A673 (cell line): ENCODE measurements around the gene LPA. TPM values are rescaled to one million over a fixed set of nuclear protein-coding genes. Genes with fewer than 3 reads are reported as not detected.

Experiments used
- BruUV-seq: library from RNA; stranded (reverse); fragments of 400-500 nt; replicated peaks from 2 replicates; lab custom pipeline; 2021; lab: Mats Ljungman, UMichigan
- CTCF ChIA-PET: fragments of 300-600 bp; sonication (Branson Sonifier 250); formaldehyde crosslinking; loops from one replicate; lab custom pipeline; 2022; ENCODE audit warnings: antibody characterized with exemption; lab: Charles Lee
- POLR2A ChIA-PET: fragments of 300-600 bp; sonication (Branson Sonifier 250); formaldehyde crosslinking; loops from one replicate; lab custom pipeline; 2022; ENCODE audit warnings: antibody characterized with exemption; ENCODE audit not compliant: low non-redundant PET; lab: Charles Lee
- DNase-seq: peaks from one replicate; pipeline ENCODE4 v3.0.0-alpha.2; 2015; ENCODE audit warnings: low spot score
- H3K27ac ChIP-seq: fragments of 200-600 bp; sonication (generic); 2 replicates; pipeline ENCODE4 v1.5.1; 2016; ENCODE audit warnings: mixed run types, low read depth, mild to moderate bottlenecking, mixed read lengths, antibody characterized with exemption, low read length; ENCODE audit not compliant: poor library complexity, severe bottlenecking
- H3K27me3 ChIP-seq: fragments of 200-600 bp; sonication (generic); replicated peaks from 2 replicates; pipeline ENCODE4 v1.6.1; 2017; ENCODE audit warnings: mixed run types, low read depth, mild to moderate bottlenecking, mixed read lengths, antibody characterized with exemption, low read length; ENCODE audit not compliant: insufficient read depth, poor library complexity
- H3K36me3 ChIP-seq: fragments of 200-600 bp; sonication (generic); 2 replicates; pipeline ENCODE4 v1.6.1; 2016; ENCODE audit warnings: mixed run types, mild to moderate bottlenecking, mixed read lengths, antibody characterized with exemption, low read length; ENCODE audit not compliant: insufficient read depth, poor library complexity, severe bottlenecking
- H3K4me1 ChIP-seq: fragments of 200-600 bp; sonication (generic); 2 replicates; pipeline ENCODE4 v1.6.1; 2017; ENCODE audit warnings: mixed run types, mild to moderate bottlenecking, mixed read lengths, antibody characterized with exemption, low read length; ENCODE audit not compliant: insufficient read depth, poor library complexity, severe bottlenecking
- H3K4me3 ChIP-seq: fragments of 200-600 bp; sonication (generic); 2 replicates; pipeline ENCODE4 v1.5.1; 2016; ENCODE audit warnings: low read depth, mixed run types, mild to moderate bottlenecking, mixed read lengths, low read length; ENCODE audit not compliant: poor library complexity, severe bottlenecking
- H3K9me3 ChIP-seq: fragments of 200-600 bp; sonication (generic); 2 replicates; pipeline ENCODE4 v1.6.1; 2016; ENCODE audit warnings: mixed run types, low read depth, mild to moderate bottlenecking, mixed read lengths, antibody characterized with exemption, low read length; ENCODE audit not compliant: poor library complexity, severe bottlenecking
- EZH2 ChIP-seq: fragments of 200-600 bp; sonication (generic); IDR thresholded peaks from 2 replicates; pipeline ENCODE4 v1.6.1; 2017; ENCODE audit warnings: borderline replicate concordance, low read depth, mild to moderate bottlenecking, mixed read lengths, antibody characterized with exemption, low read length; ENCODE audit not compliant: poor library complexity, severe bottlenecking
- intact Hi-C: fragments of 100-400 bp; cut with micrococcal nuclease; formaldehyde crosslinking; loops from one replicate; pipeline ENCODE4 v1.10.0; 2022; ENCODE audit not compliant: unreplicated experiment
- total RNA-seq: library from RNA; stranded (reverse); gene quantifications from 2 replicates; pipeline ENCODE4 v1.2.3, GENCODE V29; 2021
- TF ChIP-seq, protein P1 (sequence below): fragments of 300-800, 200-600 bp; sonication (generic); conservative IDR thresholded peaks from 2 replicates; pipeline ENCODE4 v1.5.1; 2017; ENCODE audit warnings: low read depth, mild to moderate bottlenecking, antibody characterized with exemption, low read length, moderate library complexity, mixed read lengths

LPA gene
- total RNA-seq, 1 experiment from 2014 or later = not detected

DNA sequence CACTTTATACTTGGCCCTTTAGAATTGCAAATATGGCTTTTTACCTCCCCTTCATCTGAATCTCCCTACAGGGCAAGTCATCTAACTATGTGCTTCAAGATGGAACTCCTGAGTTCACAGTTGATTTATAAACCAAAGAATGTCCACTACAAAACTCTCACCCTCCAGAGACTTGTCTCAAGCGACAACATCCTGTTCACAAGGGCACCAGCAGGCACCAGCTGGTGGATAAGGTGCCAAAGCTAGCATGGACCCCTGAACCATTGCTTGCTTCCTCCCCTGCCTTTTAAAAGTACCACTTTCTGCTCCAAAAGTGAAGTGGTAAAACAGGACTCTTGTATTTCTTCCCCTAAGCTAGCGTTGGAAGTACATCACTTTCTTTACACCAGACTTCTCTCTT is 154.5 kb downstream of the LPA start:
- ChIA-PET CTCF (no interaction called here), POLR2A (no interaction called here)
- H3K9me3 ChIP-seq = no peaks in the 10 kb centered on the region
- intact Hi-C loops = no loop called here
- H3K4me1 ChIP-seq = no peaks in the 10 kb centered on the region
- H3K27me3 ChIP-seq = peaks cover 5% of the 10 kb centered on the region
- BruUV-seq = no TSS peak
- no peak overlapping the region for H3K4me3 ChIP-seq
- TF ChIP-seq EZH2 = no peak
- TF ChIP-seq, protein P1, sequence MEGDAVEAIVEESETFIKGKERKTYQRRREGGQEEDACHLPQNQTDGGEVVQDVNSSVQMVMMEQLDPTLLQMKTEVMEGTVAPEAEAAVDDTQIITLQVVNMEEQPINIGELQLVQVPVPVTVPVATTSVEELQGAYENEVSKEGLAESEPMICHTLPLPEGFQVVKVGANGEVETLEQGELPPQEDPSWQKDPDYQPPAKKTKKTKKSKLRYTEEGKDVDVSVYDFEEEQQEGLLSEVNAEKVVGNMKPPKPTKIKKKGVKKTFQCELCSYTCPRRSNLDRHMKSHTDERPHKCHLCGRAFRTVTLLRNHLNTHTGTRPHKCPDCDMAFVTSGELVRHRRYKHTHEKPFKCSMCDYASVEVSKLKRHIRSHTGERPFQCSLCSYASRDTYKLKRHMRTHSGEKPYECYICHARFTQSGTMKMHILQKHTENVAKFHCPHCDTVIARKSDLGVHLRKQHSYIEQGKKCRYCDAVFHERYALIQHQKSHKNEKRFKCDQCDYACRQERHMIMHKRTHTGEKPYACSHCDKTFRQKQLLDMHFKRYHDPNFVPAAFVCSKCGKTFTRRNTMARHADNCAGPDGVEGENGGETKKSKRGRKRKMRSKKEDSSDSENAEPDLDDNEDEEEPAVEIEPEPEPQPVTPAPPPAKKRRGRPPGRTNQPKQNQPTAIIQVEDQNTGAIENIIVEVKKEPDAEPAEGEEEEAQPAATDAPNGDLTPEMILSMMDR = no peak
- H3K36me3 ChIP-seq = no peaks in the 10 kb centered on the region
- H3K27ac ChIP-seq = no peak overlapping the region
- DNase-seq = no peak

DNA sequence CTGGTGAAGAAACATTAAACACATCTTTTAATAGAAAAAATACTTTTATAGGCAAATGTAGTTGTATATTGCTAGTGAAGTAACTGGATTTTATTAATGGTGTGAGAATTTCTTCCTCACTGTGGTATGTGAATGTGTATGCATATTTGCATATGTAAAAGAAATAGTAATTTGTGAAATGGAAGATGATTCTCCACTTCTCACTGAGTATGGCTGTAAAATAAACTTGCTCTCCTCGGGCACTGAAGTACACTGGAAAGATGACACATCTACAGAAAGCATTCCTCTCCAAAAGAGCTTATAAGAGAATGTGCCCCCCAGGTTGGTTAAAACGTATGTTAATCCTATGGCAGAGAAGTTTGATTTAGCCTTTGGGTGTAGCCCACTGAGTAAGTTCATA is 155.5 kb downstream of the LPA start:
- intact Hi-C loops = no loop called here
- TF ChIP-seq, protein P1 = no peak
- no peak for TF ChIP-seq EZH2

DNA sequence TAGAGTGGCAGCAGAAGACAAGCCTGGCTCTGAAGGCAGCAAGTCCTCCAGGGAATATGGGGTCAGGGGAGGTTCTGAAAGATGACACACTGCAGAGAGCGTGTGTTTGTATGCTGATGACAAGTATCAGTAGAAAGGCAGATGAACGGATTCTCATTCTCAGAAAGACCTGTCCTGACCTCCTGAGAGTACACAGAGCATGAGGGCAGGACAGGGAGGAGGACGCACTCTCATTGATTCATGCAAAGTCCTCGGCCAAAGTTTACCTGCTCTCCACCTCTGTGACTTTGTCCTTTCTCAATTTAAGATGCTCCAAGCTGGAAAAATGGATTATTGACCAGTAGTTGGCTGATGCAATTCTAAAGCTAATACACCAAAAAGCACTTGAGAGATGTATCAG is 156.7 kb downstream of the LPA start:
- CTCF ChIA-PET = no interaction called here
- H3K9me3 ChIP-seq = no peaks in the 10 kb centered on the region
- POLR2A ChIA-PET = no interaction called here
- H3K36me3 ChIP-seq = no peaks in the 10 kb centered on the region
- TF ChIP-seq EZH2 = no peak
- TF ChIP-seq, protein P1 = no peak
- no peak overlapping the region for H3K4me3 ChIP-seq
- H3K27ac ChIP-seq = no peak overlapping the region
- H3K4me1 ChIP-seq = no peaks in the 10 kb centered on the region
- BruUV-seq = no TSS peak
- intact Hi-C loops = no loop called here
- peaks cover 5% of the 10 kb centered on the region for H3K27me3 ChIP-seq
- DNase-seq = no peak

More for the DNA sequence above, 155.5 kb downstream of the LPA start:
- Histone ChIP-seq H3K27ac (no peak overlapping the region), H3K4me3 (no peak overlapping the region), H3K9me3 (no peaks in the 10 kb centered on the region), H3K36me3 (no peaks in the 10 kb centered on the region), H3K4me1 (no peaks in the 10 kb centered on the region), H3K27me3 (peaks cover 5% of the 10 kb centered on the region)
- POLR2A ChIA-PET = no interaction called here
- no peak for DNase-seq
- BruUV-seq = no TSS peak
- CTCF ChIA-PET = no interaction called here
